ENCODE measurements around the gene RANBP3.
A peak's percentile ranks its signal among the peaks of the same experiment; 100 is the strongest.
"Not testable (repeated sequence)": the region's sequence is repeated elsewhere in the genome, so short reads cannot be mapped to it uniquely, and the experiment has no call there.

Gene RANBP3

GRCh38 chr19:5966215-5966614 is 11.7 kb downstream of the RANBP3 start:
- no peak for DNase-seq (ENCODE audit: low spot score)

DNA sequence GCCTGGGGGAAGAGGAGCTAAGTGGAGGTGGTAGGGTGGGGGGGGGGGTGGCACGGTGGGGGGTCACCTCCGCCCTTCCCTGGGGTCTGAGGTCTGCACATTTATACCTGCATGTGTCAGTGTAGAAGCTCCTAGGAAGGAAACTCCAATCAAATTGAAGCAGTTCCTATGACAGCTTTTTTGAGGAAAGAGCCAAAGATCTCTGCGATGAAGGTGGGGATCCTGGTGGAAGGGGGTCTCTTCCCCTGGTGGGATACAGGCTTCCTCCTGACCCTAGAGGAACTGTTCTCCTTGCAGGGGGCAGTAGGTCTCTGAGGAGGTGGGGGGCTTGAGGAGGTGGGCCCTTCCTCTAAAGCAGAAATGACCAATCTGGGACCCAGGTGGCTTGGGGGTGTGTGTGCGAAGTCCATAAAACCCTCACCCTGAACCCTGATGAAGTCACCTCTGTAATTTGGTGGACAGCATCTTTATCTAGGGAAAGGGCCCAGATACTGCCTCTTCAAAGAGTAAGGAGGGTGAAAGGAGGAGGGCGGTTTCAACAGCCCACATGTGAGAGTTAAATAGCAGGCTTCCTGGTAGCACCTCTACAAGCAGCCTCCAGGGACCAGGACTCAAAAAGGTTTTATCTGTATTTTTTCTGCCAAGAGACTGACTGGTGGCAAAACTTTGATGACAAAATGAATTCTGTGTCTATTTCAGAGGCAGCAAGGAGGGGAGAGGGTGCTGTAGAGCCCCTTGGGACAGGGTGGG is 12.9 kb downstream of the RANBP3 start:
- no peak for DNase-seq (ENCODE audit: low spot score)

DNA sequence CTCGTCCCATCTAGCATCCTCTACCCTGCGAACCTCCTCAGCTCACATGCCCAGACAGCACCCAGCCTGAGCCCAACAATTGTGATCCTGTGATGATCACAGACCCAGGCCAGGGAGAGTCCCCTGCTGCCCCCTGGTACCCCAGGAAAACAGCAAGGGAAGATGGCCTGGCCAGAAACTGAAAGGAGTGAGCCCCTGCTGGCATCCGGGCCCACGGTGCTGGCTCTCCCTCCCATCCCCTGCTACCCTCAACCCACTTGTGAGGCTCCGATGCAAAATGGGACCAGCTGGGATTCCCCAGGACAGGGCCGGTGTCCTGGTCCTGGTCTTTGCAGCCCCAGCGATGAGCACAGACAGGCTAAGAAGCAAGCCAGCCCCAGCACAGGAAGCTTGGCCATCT is 14.1 kb downstream of the RANBP3 start:
- no peak for DNase-seq (ENCODE audit: low spot score)

DNA sequence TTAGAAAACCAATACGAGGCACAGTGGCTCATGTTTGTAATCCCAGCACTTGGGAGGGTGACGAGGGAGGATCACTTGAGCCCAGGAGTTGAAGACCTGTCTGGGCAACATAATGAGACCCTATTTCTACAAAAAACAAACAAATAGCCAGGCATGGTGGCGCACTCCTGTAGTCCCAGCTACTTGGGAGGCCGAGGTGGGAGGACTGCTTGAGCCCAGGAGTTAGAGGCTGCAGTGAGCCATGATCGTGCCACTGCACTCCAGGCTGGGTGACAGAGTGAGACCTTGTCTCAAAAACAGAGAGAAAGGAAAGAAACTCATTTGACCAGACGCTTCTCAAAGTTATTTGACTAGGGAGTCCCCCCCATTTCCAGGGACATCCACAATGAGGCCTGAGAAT is 14.7 kb downstream of the RANBP3 start:
- not testable (repeated sequence) for DNase-seq (ENCODE audit: low spot score)

- DNase-seq (ENCODE audit: low spot score): no peak
Measured at GRCh38 chr19:5961969-5962945, 15.7 kb downstream of the RANBP3 start.

GRCh38 chr19:5961641-5961968 is 16.3 kb downstream of the RANBP3 start:
- not testable (repeated sequence) for DNase-seq (ENCODE audit: low spot score)

DNA sequence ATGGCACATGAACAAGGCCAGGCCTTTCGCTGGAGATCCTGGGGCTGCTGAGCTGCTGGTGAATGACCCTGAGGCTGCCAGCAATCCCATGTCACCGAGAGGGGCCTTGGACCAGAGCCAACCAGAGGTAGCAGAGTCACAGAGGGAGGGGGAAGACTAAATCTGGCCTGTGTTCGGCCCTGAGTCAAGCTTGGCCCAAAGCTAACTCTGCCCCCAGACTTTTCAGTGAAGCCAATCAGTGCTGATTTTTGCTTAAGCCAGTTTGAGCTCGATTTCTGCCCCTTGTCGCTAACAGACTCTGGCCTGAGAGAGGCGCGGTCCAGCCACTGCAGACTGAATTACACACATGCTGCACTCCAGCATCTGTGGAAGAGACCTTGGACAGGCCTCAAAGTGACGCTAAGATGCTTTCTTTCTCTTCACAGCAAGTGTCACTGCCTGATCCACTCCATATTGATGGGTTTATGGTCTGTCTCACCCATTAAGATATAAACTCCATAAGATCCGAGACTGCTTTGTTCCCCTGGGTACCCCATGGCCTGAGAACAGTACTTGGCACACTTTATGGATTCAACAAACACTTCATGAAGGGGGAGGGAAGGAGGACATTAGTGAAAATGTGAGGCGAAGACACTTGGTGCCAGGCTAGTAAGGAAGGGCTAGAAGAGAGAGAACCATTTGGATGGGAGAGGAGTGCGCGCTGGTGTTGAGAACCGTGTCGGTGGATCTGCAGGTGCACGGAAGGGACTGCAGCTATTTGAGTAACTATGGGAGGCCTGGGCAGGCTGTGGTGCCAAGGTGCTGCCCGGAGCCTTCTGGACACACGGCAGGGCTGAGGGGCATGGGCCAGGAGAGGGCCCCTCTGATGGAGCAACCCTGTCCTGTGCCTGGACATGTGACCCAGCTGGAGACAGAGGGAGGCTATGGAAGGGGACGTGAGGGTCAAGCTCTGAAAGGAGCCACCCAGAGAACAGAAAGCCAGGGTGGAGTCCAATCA is 17.6 kb downstream of the RANBP3 start:
- DNase-seq (ENCODE audit: low spot score): no peak

DNA sequence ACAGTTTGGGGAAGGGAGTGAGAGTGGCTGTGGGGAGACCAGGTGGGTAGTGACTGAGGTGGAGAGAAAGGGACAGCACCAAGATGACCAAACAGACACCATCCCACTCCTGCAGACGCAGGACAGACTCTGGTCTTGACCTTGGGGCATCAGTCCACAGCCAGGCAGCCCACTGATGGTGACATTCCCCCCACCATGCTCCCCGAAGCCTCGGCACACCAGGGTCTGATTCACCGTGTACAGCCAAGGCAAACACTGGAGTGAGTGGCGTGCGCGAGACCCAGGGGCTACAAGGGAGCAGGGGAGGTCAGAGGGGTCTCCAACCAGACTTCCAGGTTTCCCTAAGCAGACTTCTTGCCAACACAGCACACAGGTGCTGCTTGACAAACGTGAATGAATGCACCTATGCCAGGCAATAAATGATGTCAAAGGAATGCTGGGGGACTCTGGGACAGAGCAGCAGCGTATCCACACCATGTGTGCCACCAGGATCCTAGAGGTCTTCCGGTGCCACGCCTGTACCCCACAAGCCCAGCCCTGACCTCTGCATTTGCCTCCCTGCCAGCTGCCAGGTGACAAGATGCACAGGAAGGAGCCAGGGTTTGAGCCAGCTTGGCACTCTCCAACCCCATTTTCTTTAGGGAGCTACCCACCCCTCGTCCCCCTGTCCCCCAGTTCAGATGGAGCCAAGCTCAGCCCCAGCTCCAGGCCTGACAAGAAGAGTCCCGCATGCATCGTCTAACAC is 18.5 kb downstream of the RANBP3 start:
- no peak for DNase-seq (ENCODE audit: low spot score)

GRCh38 chr19:5958851-5959122 is 19.2 kb downstream of the RANBP3 start:
- DNase-seq (ENCODE audit: low spot score): no peak

GRCh38 chr19:5958074-5958850 is 19.7 kb downstream of the RANBP3 start:
- DNase-seq (ENCODE audit: low spot score): no peak

DNA sequence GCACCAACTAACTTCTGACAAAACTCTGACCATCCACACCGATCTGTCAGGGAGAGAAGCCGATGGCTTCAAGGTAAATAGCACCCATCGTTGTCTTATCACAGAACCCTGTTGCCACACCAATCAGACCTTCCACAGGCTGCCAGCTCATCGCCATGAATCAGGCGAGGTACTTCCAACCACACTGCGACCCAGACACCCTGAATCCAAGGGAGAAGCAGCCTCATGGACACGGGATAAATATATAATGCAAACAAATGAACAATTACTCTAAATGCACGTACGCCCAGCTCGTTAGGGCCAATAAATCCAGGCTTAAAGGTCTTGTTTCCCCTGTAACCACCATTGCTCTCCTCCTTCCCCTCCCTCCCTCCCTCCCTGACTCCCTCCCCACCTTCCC is 20.8 kb downstream of the RANBP3 start:
- DNase-seq (ENCODE audit: low spot score): no peak

- DNase-seq (ENCODE audit: low spot score): no peak
Measured at GRCh38 chr19:5956728-5957127, 21.2 kb downstream of the RANBP3 start.

DNA sequence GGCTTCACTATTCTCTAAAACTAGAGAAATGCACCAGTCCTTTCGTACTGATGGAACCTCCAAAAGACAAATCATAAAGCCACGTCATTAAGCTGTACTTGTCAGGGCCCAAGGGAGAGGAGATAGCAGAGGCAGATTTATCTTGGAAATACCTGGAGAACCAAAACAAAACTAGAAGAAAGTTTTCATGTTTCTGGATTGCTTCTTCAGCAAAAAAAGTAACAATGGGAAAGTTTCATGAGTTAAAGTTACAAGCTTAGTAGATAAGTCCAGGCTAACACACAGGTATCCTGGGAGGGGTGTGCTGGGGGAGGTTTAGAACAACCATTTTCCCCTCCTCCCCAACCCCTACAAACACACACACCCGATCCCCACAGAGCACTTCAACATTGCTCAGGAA is 21.6 kb downstream of the RANBP3 start:
- DNase-seq (ENCODE audit: low spot score): no peak

GRCh38 chr19:5955636-5955935 is 22.4 kb downstream of the RANBP3 start:
- DNase-seq (ENCODE audit: low spot score): no peak

- no peak for DNase-seq (ENCODE audit: low spot score)
Measured at GRCh38 chr19:5954293-5954692, 23.6 kb downstream of the RANBP3 start.

- peak; percentile 32 for DNase-seq (ENCODE audit: low spot score)
Measured at GRCh38 chr19:5953680-5954213, 24.2 kb downstream of the RANBP3 start.

GRCh38 chr19:5953030-5953589 is 24.8 kb downstream of the RANBP3 start:
- DNase-seq (ENCODE audit: low spot score): no peak

- DNase-seq (ENCODE audit: low spot score): no peak
Measured at GRCh38 chr19:5952193-5953029, 25.5 kb downstream of the RANBP3 start.

- no peak for DNase-seq (ENCODE audit: low spot score)
Measured at GRCh38 chr19:5951338-5951861, 26.5 kb downstream of the RANBP3 start.

Measured in hematopoietic multipotent progenitor cell treated with erythropoietin and hydrocortisone succinate and interleukin-3 and kit ligand, for 15 days (in vitro differentiated cells).